H1 (cell line): ENCODE data around the gene RAD51B. TPM values are rescaled to one million over a fixed set of nuclear protein-coding genes. Genes with fewer than 3 reads are reported as not detected.

ENCODE experiments used
- CTCF ChIA-PET: fragments of 300-600 bp; sonication (Branson Sonifier 250); formaldehyde crosslinking; loops from one replicate; lab custom pipeline; 2021; ENCODE audit not compliant: partially characterized antibody; lab: Charles Lee
- POLR2A ChIA-PET: fragments of 300-600 bp; sonication (Branson Sonifier 250); formaldehyde crosslinking; loops from one replicate; lab custom pipeline; 2021; ENCODE audit warnings: inconsistent platforms; ENCODE audit not compliant: partially characterized antibody; lab: Charles Lee
- DNase-seq, 2 experiments: peaks; one replicate each; pipeline versions ENCODE4 v3.0.0 to v3.0.0-alpha.2; 2010 to 2022; ENCODE audit warnings: low spot score in 2 of 2, low read depth in 1 of 2, mixed read lengths in 1 of 2
- FAIRE-seq: peaks from 2 replicates; lab custom pipeline; 2011; peaks lifted over from hg19 to GRCh38; lab: Jason Lieb, UNC
- H2AFZ ChIP-seq: 2 replicates; pipeline ENCODE4 v1.8.1; 2012; ENCODE audit warnings: low read length, inconsistent platforms
- H2AK5ac ChIP-seq: 2 replicates; pipeline ENCODE4 v1.6.1; 2013; ENCODE audit warnings: low read depth, low read length
- H2BK120ac ChIP-seq: replicated peaks from 2 replicates; pipeline ENCODE3; 2013; ENCODE audit warnings: low read depth, low read length, inconsistent platforms
- H2BK12ac ChIP-seq: 2 replicates; pipeline ENCODE4 v1.6.1; 2013; ENCODE audit warnings: low read depth, low read length
- H2BK15ac ChIP-seq: 2 replicates; pipeline ENCODE4 v1.6.1; 2013; ENCODE audit warnings: low read length
- H2BK20ac ChIP-seq: 2 replicates; pipeline ENCODE4 v1.6.1; 2013; ENCODE audit warnings: low read length
- H2BK5ac ChIP-seq: 2 replicates; pipeline ENCODE4 v1.6.1; 2013; ENCODE audit warnings: low read depth, low read length
- H3K14ac ChIP-seq: 2 replicates; pipeline ENCODE4 v1.6.1; 2013; ENCODE audit warnings: inconsistent platforms; ENCODE audit not compliant: insufficient read length
- H3K18ac ChIP-seq: 2 replicates; pipeline ENCODE4 v1.6.1; 2013; ENCODE audit warnings: low read length; ENCODE audit errors: extremely low read depth
- H3K23ac ChIP-seq: 2 replicates; pipeline ENCODE4 v1.6.1; 2013; ENCODE audit warnings: inconsistent platforms; ENCODE audit not compliant: insufficient read length
- H3K23me2 ChIP-seq: 2 replicates; pipeline ENCODE4 v1.6.1; 2013; ENCODE audit warnings: low read depth, low read length
- H3K27ac ChIP-seq: 2 replicates; pipeline ENCODE4 v1.6.1; 2011; ENCODE audit warnings: low read depth, low read length, inconsistent platforms
- H3K27me3 ChIP-seq, 4 experiments: replicated peaks in 1 of 4; 1 replicate in 1 of 4; 2 replicates in 3 of 4; pipeline versions ENCODE4 v1.6.1 to v1.8.1; 2011 to 2013; ENCODE audit warnings: low read length in 3 of 4, mild to moderate bottlenecking in 3 of 4, inconsistent platforms in 2 of 4, mixed read lengths in 2 of 4, moderate library complexity in 1 of 4; ENCODE audit not compliant: control insufficient read depth in 3 of 4, insufficient read depth in 3 of 4; ENCODE audit errors: extremely low read depth in 1 of 4
- H3K36me3 ChIP-seq, 4 experiments: 2 replicates each; pipeline versions ENCODE4 v1.6.1 to v1.8.1; 2011 to 2013; ENCODE audit warnings: mild to moderate bottlenecking in 4 of 4, low read length in 3 of 4, moderate library complexity in 2 of 4, control low read depth in 1 of 4, inconsistent platforms in 1 of 4; ENCODE audit not compliant: insufficient read depth in 4 of 4, control insufficient read depth in 2 of 4
- H3K4ac ChIP-seq: replicated peaks from 2 replicates; pipeline ENCODE3; 2013; ENCODE audit warnings: low read length, low read depth, mixed read lengths, inconsistent platforms; ENCODE audit not compliant: insufficient read length
- H3K4me1 ChIP-seq, 4 experiments: replicated peaks in 1 of 4; 1 replicate in 1 of 4; 2 replicates in 3 of 4; pipeline versions ENCODE4 v1.6.1 to v1.8.1; 2011 to 2013; ENCODE audit warnings: low read length in 3 of 4, inconsistent platforms in 2 of 4, mixed read lengths in 1 of 4; ENCODE audit not compliant: insufficient read depth in 4 of 4, control insufficient read depth in 3 of 4
- H3K4me2 ChIP-seq, 2 experiments: 2 replicates each; pipeline versions ENCODE4 v1.6.1 to v1.8.1; 2011 to 2013; ENCODE audit warnings: low read depth in 2 of 2, low read length in 2 of 2, control low read depth in 1 of 2, inconsistent platforms in 1 of 2, mild to moderate bottlenecking in 1 of 2; ENCODE audit not compliant: insufficient read depth in 1 of 2
- H3K4me3 ChIP-seq, 4 experiments: fragments of 200-600, 300-600 bp in 1 of 4; sonication (generic), shearing (Covaris generic), sonication (Bioruptor Twin) in 1 of 4; 2 replicates each; pipeline versions ENCODE4 v1.5.1 to v1.8.1; 2011 to 2016; ENCODE audit warnings: low read length in 4 of 4, low read depth in 3 of 4, control low read depth in 2 of 4, inconsistent platforms in 2 of 4, mild to moderate bottlenecking in 2 of 4, mixed read lengths in 1 of 4, moderate library complexity in 1 of 4; ENCODE audit not compliant: insufficient read depth in 2 of 4; ENCODE audit errors: extremely low read depth in 1 of 4
- H3K56ac ChIP-seq: replicated peaks from 2 replicates; pipeline ENCODE3; 2013; ENCODE audit warnings: low read depth, mild to moderate bottlenecking, mixed read lengths, low read length, inconsistent platforms; ENCODE audit not compliant: insufficient read length
- H3K79me1 ChIP-seq: 2 replicates; pipeline ENCODE4 v1.6.1; 2013; ENCODE audit warnings: low read depth, low read length, control low read depth
- H3K79me2 ChIP-seq, 2 experiments: 2 replicates each; pipeline versions ENCODE4 v1.6.1 to v1.8.1; 2012 to 2013; ENCODE audit warnings: low read length in 2 of 2, mild to moderate bottlenecking in 2 of 2, inconsistent platforms in 1 of 2; ENCODE audit not compliant: insufficient read depth in 2 of 2, control insufficient read depth in 1 of 2
- H3K9ac ChIP-seq, 4 experiments: replicated peaks in 1 of 4; 1 replicate in 1 of 4; 2 replicates in 3 of 4; pipeline versions ENCODE4 v1.6.1 to v1.8.1; 2011 to 2013; ENCODE audit warnings: low read depth in 3 of 4, low read length in 3 of 4, control low read depth in 2 of 4, mild to moderate bottlenecking in 2 of 4, moderate library complexity in 2 of 4, inconsistent platforms in 1 of 4; ENCODE audit errors: extremely low read depth in 1 of 4
- H3K9me3 ChIP-seq, 2 experiments: 2 replicates each; pipeline versions ENCODE4 v1.6.1 to v1.8.1; 2012 to 2013; ENCODE audit warnings: mild to moderate bottlenecking in 2 of 2, moderate library complexity in 2 of 2, control low read depth in 1 of 2, inconsistent platforms in 1 of 2, low read depth in 1 of 2, low read length in 1 of 2, mixed read lengths in 1 of 2; ENCODE audit not compliant: insufficient read depth in 2 of 2
- H4K20me1 ChIP-seq, 2 experiments: replicated peaks in 1 of 2; 2 replicates each; pipeline versions ENCODE3 to v1.8.1; 2011 to 2013; ENCODE audit warnings: inconsistent platforms in 2 of 2, low read length in 2 of 2, mild to moderate bottlenecking in 1 of 2; ENCODE audit not compliant: insufficient read depth in 2 of 2, control insufficient read depth in 1 of 2
- H4K5ac ChIP-seq: 2 replicates; pipeline ENCODE4 v1.6.1; 2013; ENCODE audit warnings: low read length, low read depth, mixed read lengths, inconsistent platforms; ENCODE audit not compliant: insufficient read length
- H4K8ac ChIP-seq: 2 replicates; pipeline ENCODE4 v1.8.0; 2013; ENCODE audit warnings: mild to moderate bottlenecking, moderate library complexity, low read length, inconsistent platforms; ENCODE audit not compliant: insufficient read depth; ENCODE audit errors: extremely low read depth
- H4K91ac ChIP-seq: replicated peaks from 2 replicates; pipeline ENCODE3; 2013; ENCODE audit warnings: low read length, mixed read lengths, inconsistent platforms; ENCODE audit not compliant: insufficient read length
- CHD1 ChIP-seq: IDR thresholded peaks from 2 replicates; pipeline ENCODE4 v1.6.1; 2012; ENCODE audit warnings: low read depth, low read length, improper control_type of control experiment
- EZH2 ChIP-seq: fragments of 200-600 bp; sonication (generic); IDR thresholded peaks from 2 replicates; pipeline ENCODE4 v1.7.1; 2012; ENCODE audit warnings: low read depth, mild to moderate bottlenecking, moderate library complexity, low read length, inconsistent platforms; ENCODE audit not compliant: severe bottlenecking
- JUND ChIP-seq: IDR thresholded peaks from 2 replicates; pipeline ENCODE4 v1.6.1; 2011; ENCODE audit warnings: mild to moderate bottlenecking, improper control_type of control experiment, low read length
- KDM4A ChIP-seq: IDR thresholded peaks from one replicate; pipeline ENCODE4 v1.7.1; 2012; ENCODE audit warnings: low read depth, mild to moderate bottlenecking, moderate library complexity, low read length, inconsistent platforms; ENCODE audit not compliant: severe bottlenecking
- POLR2AphosphoS5 ChIP-seq: IDR thresholded peaks from 2 replicates; pipeline ENCODE4 v1.6.1; 2011; ENCODE audit warnings: low read depth, low read length
- RBBP5 ChIP-seq: IDR thresholded peaks from 2 replicates; pipeline ENCODE4 v1.7.1; 2012; ENCODE audit warnings: low read depth, mild to moderate bottlenecking, inconsistent platforms, low read length, moderate library complexity, borderline replicate concordance
- SIN3A ChIP-seq, 2 experiments: IDR thresholded peaks in 1 of 2; conservative IDR thresholded peaks in 1 of 2; 2 replicates each; pipeline ENCODE4 v1.6.1; 2011 to 2012; ENCODE audit warnings: low read length in 2 of 2, improper control_type of control experiment in 1 of 2, low read depth in 1 of 2, mild to moderate bottlenecking in 1 of 2
- TAF7 ChIP-seq: optimal IDR thresholded peaks from 2 replicates; pipeline ENCODE3; 2011; ENCODE audit warnings: low read depth, mild to moderate bottlenecking, inconsistent platforms, low read length, moderate library complexity, borderline replicate concordance
- TCF12 ChIP-seq: IDR thresholded peaks from 2 replicates; pipeline ENCODE4 v1.6.1; 2011; ENCODE audit warnings: low read depth, mild to moderate bottlenecking, low read length
- TEAD4 ChIP-seq: IDR thresholded peaks from 2 replicates; pipeline ENCODE4 v1.6.1; 2012; ENCODE audit warnings: low read depth, low read length, inconsistent platforms, mixed read lengths
- WGBS, 2 experiments: shearing (Covaris generic) in 1 of 2; methylation state at CpG; one replicate each; pipeline versions ENCODE4 v1.1.6 to v1.1.7; 2013 to 2015; ENCODE audit warnings: low lambda C conversion rate in 2 of 2, mixed read lengths in 2 of 2, inconsistent platforms in 1 of 2, low coverage in 1 of 2, missing lambda C conversion rate in 1 of 2; ENCODE audit not compliant: insufficient replicate concordance in 2 of 2, insufficient coverage in 1 of 2, insufficient read length in 1 of 2; ENCODE audit errors: extremely low coverage in 1 of 2, missing lambda C conversion rate in 1 of 2; 5-methylcytosine and 5-hydroxymethylcytosine counted together
- polyA plus RNA-seq, 7 experiments: library from polyadenylated mRNA; depleted of rRNA in 3 of 7; stranded (reverse) in 5 of 7; unstranded in 2 of 7; fragments of >200 nt in 5 of 7; fragments of 200-250 nt in 2 of 7; gene quantifications; 1 replicate in 5 of 7; 2 replicates in 1 of 7; 4 replicates in 1 of 7; pipeline versions ENCODE4 v1.2.1 to v1.2.3, GENCODE V29; 2011 to 2013; ENCODE audit warnings: missing spikeins in 2 of 7, mixed read lengths in 2 of 7
- total RNA-seq: library from RNA; stranded (reverse); fragmentation: NEBNext Ultra II Directional; extraction: Animal tissue kit (Norgen Biotek cat#: 25700); gene quantifications from 2 replicates; pipeline ENCODE4 v1.2.1, GENCODE V29; 2021

RAD51B gene
- total and polyA plus RNA-seq, 2 of the 8 experiments (the other 6 are each of a cell fraction or from before 2014, with no cell fraction given): 3.9 to 14.9 TPM

DNA sequence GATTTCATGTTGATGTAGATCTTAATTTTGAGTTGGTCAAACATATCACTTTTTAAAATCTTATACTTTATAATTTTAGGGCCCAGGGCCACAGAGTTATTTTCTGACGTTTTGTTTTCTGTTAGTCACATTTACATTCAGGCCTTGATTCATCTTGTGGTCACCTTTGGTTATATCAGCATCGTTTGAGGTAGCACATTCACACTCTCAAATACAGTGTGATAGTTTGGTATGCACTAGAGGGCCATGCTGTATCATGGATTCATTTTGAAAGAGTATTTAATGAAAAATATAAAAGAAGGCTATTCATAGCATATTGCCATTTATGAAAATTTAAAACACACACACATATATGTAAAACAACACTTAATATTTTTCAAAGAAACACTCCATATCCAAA lies 274.6 kb downstream of the RAD51B start:
- ChIA-PET POLR2A (no interaction called here), CTCF (interaction anchor here (1.2 kb wide), 1 partner anchor 723 kb away, joined by 3 read pairs; no protein-coding TSS in a partner anchor)
- Histone ChIP-seq H3K4me3 (no peak overlapping the region), H3K9ac (no peak overlapping the region), H2AFZ (no peak overlapping the region), H3K4ac (no peak overlapping the region), H3K18ac (no peak overlapping the region), H3K23ac (no peak overlapping the region), H3K56ac (no peak overlapping the region), H3K14ac (no peak overlapping the region), H3K27ac (no peak overlapping the region), H2AK5ac (no peak overlapping the region), H2BK15ac (no peak overlapping the region), H4K8ac (no peak overlapping the region), H3K27me3 (no peaks in the 10 kb centered on the region), H3K9me3 (0 out of 4 replicates have a peak, but pooled peaks cover 0 to 3% of the 10 kb centered on the region in 2 experiments), H2BK20ac (no peak overlapping the region), H4K20me1 (no peaks in the 10 kb centered on the region), H2BK12ac (no peak overlapping the region), H4K5ac (no peak overlapping the region), H2BK5ac (no peak overlapping the region), H3K4me1 (no peaks in the 10 kb centered on the region; a peak in 1 of 7 replicates), H2BK120ac (no peak overlapping the region), H3K79me1 (no peaks in the 10 kb centered on the region), H3K4me2 (no peak overlapping the region), H3K23me2 (no peaks in the 10 kb centered on the region), H4K91ac (no peak overlapping the region), H3K36me3 (no peaks in the 10 kb centered on the region), H3K79me2 (no peaks in the 10 kb centered on the region)
- DNase-seq: no peak
- TF ChIP-seq EZH2 (no peak), CHD1 (no peak), TCF12 (no peak), SIN3A (conservative IDR thresholded peaks at IDR 0.05 in 1 of 2, IDR thresholded peaks at IDR 0.05 in 1 of 2; ENCODE audit: low read depth in 1 of 2, low read length in 2 of 2) (no peak), POLR2AphosphoS5 (no peak), JUND (no peak), KDM4A (no peak), RBBP5 (no peak), TEAD4 (no peak), TAF7 (no peak)
- no peak for FAIRE-seq
- WGBS, 2 experiments: 81% methylated on average over 2 of the region's 2 CpGs; no CpG with 5 or more reads in 1 of the 2 experiments
